SK-N-DZ (cell line): ENCODE measurements around the gene GSTO2. TPM values are rescaled to one million over a fixed set of nuclear protein-coding genes. Genes with fewer than 3 reads are reported as not detected.
"Not testable (repeated sequence)": the region's sequence is repeated elsewhere in the genome, so short reads cannot be mapped to it uniquely, and the experiment has no call there.

ENCODE experiments used
- DNase-seq: peaks from one replicate; pipeline ENCODE4 v3.0.0-alpha.2; 2015; ENCODE audit warnings: low spot score
- polyA plus RNA-seq, 2 experiments: library from polyadenylated mRNA; depleted of rRNA; stranded (reverse); fragments of >200 nt; gene quantifications; 2 replicates each; pipeline ENCODE4 v1.2.3, GENCODE V29; 2014

Gene GSTO2
- 1.8 TPM in 1 of 2 replicates, not detected in the other for polyA plus RNA-seq (2014; cell fraction: cytosol; rRNA removed)
- polyA plus RNA-seq (2014; cell fraction: nucleus; rRNA removed) = 0.76 TPM in 1 of 2 replicates, not detected in the other

GRCh38 chr10:104268713-104269645 is at the start of gene GSTO2:
TSS of gene GSTO2 (plus strand) at chr10:104269184. CDS start at chr10:104274916, 5,732 bp downstream.
- peak; percentile 99 for DNase-seq

- no peak for DNase-seq
Observed at GRCh38 chr10:104220522-104220921, 48.5 kb upstream of the GSTO2 start.

GRCh38 chr10:104223304-104223703 is 45.7 kb upstream of the GSTO2 start:
- no peak for DNase-seq

- DNase-seq = no peak
Observed at GRCh38 chr10:104230490-104230889, 38.5 kb upstream of the GSTO2 start.

GRCh38 chr10:104231784-104232612 is 37.0 kb upstream of the GSTO2 start, which contains the start of gene CFAP43:
TSS of gene CFAP43 (minus strand) at chr10:104232364. CDS start at chr10:104232246, 118 bp downstream.
- DNase-seq = peak; percentile 93

GRCh38 chr10:104232613-104233102 is 36.3 kb upstream of the GSTO2 start:
- no peak for DNase-seq

- DNase-seq = no peak
Observed at GRCh38 chr10:104233817-104234216, 35.2 kb upstream of the GSTO2 start.

GRCh38 chr10:104234934-104235333 is 34.0 kb upstream of the GSTO2 start:
- DNase-seq = no peak

GRCh38 chr10:104235801-104236200 is 33.2 kb upstream of the GSTO2 start:
- no peak for DNase-seq

- DNase-seq = no peak
Observed at GRCh38 chr10:104240078-104240477, 28.9 kb upstream of the GSTO2 start.

GRCh38 chr10:104242545-104242944 is 26.4 kb upstream of the GSTO2 start:
- no peak for DNase-seq

GRCh38 chr10:104243009-104243408 is 26.0 kb upstream of the GSTO2 start:
- DNase-seq = not testable (repeated sequence)

GRCh38 chr10:104243512-104243911 is 25.5 kb upstream of the GSTO2 start:
- DNase-seq = no peak

GRCh38 chr10:104245066-104245632 is 23.8 kb upstream of the GSTO2 start:
- DNase-seq = no peak

GRCh38 chr10:104246976-104247375 is 22.0 kb upstream of the GSTO2 start:
- no peak for DNase-seq

- no peak for DNase-seq
Observed at GRCh38 chr10:104247513-104248146, 21.4 kb upstream of the GSTO2 start.

- not testable (repeated sequence) for DNase-seq
Observed at GRCh38 chr10:104248931-104249330, 20.1 kb upstream of the GSTO2 start.

GRCh38 chr10:104250371-104250770 is 18.6 kb upstream of the GSTO2 start:
- DNase-seq = no peak

- no peak for DNase-seq
Observed at GRCh38 chr10:104251443-104251842, 17.5 kb upstream of the GSTO2 start.

GRCh38 chr10:104252368-104252767 is 16.6 kb upstream of the GSTO2 start:
- DNase-seq = no peak

- DNase-seq = no peak
Observed at GRCh38 chr10:104253106-104253505, 15.9 kb upstream of the GSTO2 start.
